H9 (cell line): ENCODE results near the gene FGFBP3. TPM values are rescaled to one million over a fixed set of nuclear protein-coding genes. Genes with fewer than 3 reads are reported as not detected.

Experiments
- DNase-seq: peaks from one replicate; pipeline ENCODE4 v3.0.0-alpha.2; 2017
- H2AFZ ChIP-seq: one replicate; pipeline ENCODE4 v1.6.1; 2013; ENCODE audit warnings: mild to moderate bottlenecking, low read length, control low read depth, moderate library complexity
- H2AK5ac ChIP-seq: 2 replicates; pipeline ENCODE4 v1.6.1; 2013; ENCODE audit warnings: low read length, control low read depth, mixed read lengths; ENCODE audit not compliant: insufficient read length
- H2BK120ac ChIP-seq: one replicate; pipeline ENCODE4 v1.6.1; 2013; ENCODE audit warnings: low read depth, mild to moderate bottlenecking, low read length, control low read depth, inconsistent platforms; ENCODE audit not compliant: poor library complexity, severe bottlenecking
- H2BK12ac ChIP-seq: 2 replicates; pipeline ENCODE4 v1.6.1; 2013; ENCODE audit warnings: low read length, control low read depth, mixed read lengths, low read depth; ENCODE audit not compliant: insufficient read length
- H2BK15ac ChIP-seq: 2 replicates; pipeline ENCODE4 v1.6.1; 2013; ENCODE audit warnings: low read depth, low read length, control low read depth
- H2BK20ac ChIP-seq: one replicate; pipeline ENCODE4 v1.6.1; 2013; ENCODE audit warnings: low read depth, mild to moderate bottlenecking, low read length, control low read depth, inconsistent platforms; ENCODE audit not compliant: poor library complexity, severe bottlenecking
- H2BK5ac ChIP-seq: 2 replicates; pipeline ENCODE4 v1.6.1; 2013; ENCODE audit warnings: low read length, control low read depth, mixed read lengths; ENCODE audit not compliant: insufficient read length
- H3K14ac ChIP-seq: 2 replicates; pipeline ENCODE4 v1.6.1; 2013; ENCODE audit warnings: low read length, control low read depth; ENCODE audit not compliant: insufficient read depth
- H3K18ac ChIP-seq: 2 replicates; pipeline ENCODE4 v1.6.1; 2013; ENCODE audit warnings: low read depth, mild to moderate bottlenecking, mixed read lengths, low read length, control low read depth; ENCODE audit not compliant: insufficient read length
- H3K23ac ChIP-seq: 2 replicates; pipeline ENCODE4 v1.6.1; 2013; ENCODE audit warnings: low read length, control low read depth, mixed read lengths, low read depth; ENCODE audit not compliant: insufficient read length
- H3K23me2 ChIP-seq: 2 replicates; pipeline ENCODE4 v1.6.1; 2013; ENCODE audit warnings: low read depth, mild to moderate bottlenecking, mixed read lengths, low read length, control low read depth; ENCODE audit not compliant: insufficient read length, poor library complexity, severe bottlenecking
- H3K27ac ChIP-seq: 2 replicates; pipeline ENCODE4 v1.5.1; 2013; ENCODE audit warnings: low read length, control low read depth, mixed read lengths, low read depth; ENCODE audit not compliant: insufficient read length
- H3K27me3 ChIP-seq: 2 replicates; pipeline ENCODE4 v1.6.1; 2013; ENCODE audit warnings: low read length, control low read depth, inconsistent platforms; ENCODE audit not compliant: insufficient read depth
- H3K4ac ChIP-seq: 2 replicates; pipeline ENCODE4 v1.6.1; 2013; ENCODE audit warnings: low read depth, mild to moderate bottlenecking, control low read depth, inconsistent platforms, low read length, moderate library complexity
- H3K4me1 ChIP-seq: 2 replicates; pipeline ENCODE4 v1.6.1; 2013; ENCODE audit warnings: low read length, control low read depth, inconsistent platforms; ENCODE audit not compliant: insufficient read depth
- H3K4me2 ChIP-seq: 2 replicates; pipeline ENCODE4 v1.6.1; 2013; ENCODE audit warnings: low read length, control low read depth, mixed read lengths; ENCODE audit not compliant: insufficient read length, insufficient read depth
- H3K56ac ChIP-seq: 2 replicates; pipeline ENCODE4 v1.6.1; 2013; ENCODE audit warnings: low read depth, mild to moderate bottlenecking, mixed read lengths, low read length, control low read depth; ENCODE audit not compliant: insufficient read length
- H3K79me1 ChIP-seq: 2 replicates; pipeline ENCODE4 v1.6.1; 2013; ENCODE audit warnings: low read depth, mild to moderate bottlenecking, moderate library complexity, low read length, control low read depth, inconsistent platforms; ENCODE audit not compliant: insufficient read depth, poor library complexity, severe bottlenecking
- H3K79me2 ChIP-seq: 2 replicates; pipeline ENCODE4 v1.6.1; 2013; ENCODE audit warnings: low read length, control low read depth, inconsistent platforms; ENCODE audit not compliant: insufficient read depth
- H3K9ac ChIP-seq: 2 replicates; pipeline ENCODE4 v1.6.1; 2013; ENCODE audit warnings: low read length, control low read depth, mixed read lengths; ENCODE audit not compliant: insufficient read length; ENCODE audit errors: extremely low read depth
- H3K9me3 ChIP-seq: one replicate; pipeline ENCODE4 v1.6.1; 2013; ENCODE audit warnings: low read depth, low read length, inconsistent platforms; ENCODE audit not compliant: control insufficient read depth
- H3T11ph ChIP-seq: one replicate; pipeline ENCODE4 v1.6.1; 2013; ENCODE audit warnings: mild to moderate bottlenecking, low read length, control low read depth, inconsistent platforms
- H4K20me1 ChIP-seq: one replicate; pipeline ENCODE4 v1.6.1; 2013; ENCODE audit not compliant: control insufficient read depth, insufficient read length, insufficient read depth
- H4K5ac ChIP-seq: 2 replicates; pipeline ENCODE4 v1.6.1; 2013; ENCODE audit warnings: low read depth, mild to moderate bottlenecking, mixed read lengths, low read length, control low read depth; ENCODE audit not compliant: insufficient read length
- H4K8ac ChIP-seq: replicated peaks from 2 replicates; pipeline ENCODE4 v1.6.1; 2013; ENCODE audit warnings: low read length, control low read depth, mixed read lengths, low read depth; ENCODE audit not compliant: insufficient read length
- H4K91ac ChIP-seq: 2 replicates; pipeline ENCODE4 v1.6.1; 2013; ENCODE audit warnings: low read depth, mild to moderate bottlenecking, moderate library complexity, mixed read lengths, low read length, control low read depth; ENCODE audit not compliant: insufficient read length
- H3K27ac Mint-ChIP-seq, 3 experiments: 2 replicates in 2 of 3; 3 replicates in 1 of 3; pipeline ENCODE4 v1.8.0; 2020 to 2021; ENCODE audit warnings: mixed read lengths in 3 of 3, mild to moderate bottlenecking in 1 of 3, moderate library complexity in 1 of 3
- H3K27me3 Mint-ChIP-seq: 2 replicates; pipeline ENCODE4 v1.8.0; 2021; ENCODE audit warnings: low read depth, mild to moderate bottlenecking, moderate library complexity, mixed read lengths
- H3K36me3 Mint-ChIP-seq, 3 experiments: 2 replicates in 2 of 3; 3 replicates in 1 of 3; pipeline ENCODE4 v1.8.0; 2020 to 2021; ENCODE audit warnings: low read depth in 3 of 3, mixed read lengths in 3 of 3; ENCODE audit not compliant: insufficient read depth in 1 of 3
- H3K4me1 Mint-ChIP-seq, 2 experiments: 2 replicates each; pipeline ENCODE4 v1.8.0; 2020; ENCODE audit warnings: mixed read lengths in 2 of 2
- H3K4me3 Mint-ChIP-seq, 2 experiments: 2 replicates in 1 of 2; 3 replicates in 1 of 2; pipeline ENCODE4 v1.8.0; 2020 to 2021; ENCODE audit warnings: mild to moderate bottlenecking in 2 of 2, mixed read lengths in 2 of 2, moderate library complexity in 1 of 2
- H3K9me3 Mint-ChIP-seq, 2 experiments: 2 replicates in 1 of 2; 3 replicates in 1 of 2; pipeline ENCODE4 v1.8.0; 2020; ENCODE audit warnings: mild to moderate bottlenecking in 2 of 2, mixed read lengths in 2 of 2, moderate library complexity in 1 of 2
- CTCF ChIP-seq: fragments of 200-600 bp; sonication (generic); conservative IDR thresholded peaks from 3 replicates; pipeline ENCODE4 v1.8.0; 2021; ENCODE audit warnings: antibody characterized with exemption, mild to moderate bottlenecking
- WGBS: extraction: QIAGEN DNeasy Blood & Tissue Kit; methylation state at CpG from one replicate; pipeline ENCODE4 v1.1.7; 2013; ENCODE audit warnings: missing lambda C conversion rate, low lambda C conversion rate, mixed read lengths; ENCODE audit not compliant: insufficient read length; ENCODE audit errors: extremely low coverage; 5-methylcytosine and 5-hydroxymethylcytosine counted together
- total RNA-seq: library from RNA; stranded (reverse); gene quantifications from 2 replicates; pipeline ENCODE4 v1.2.1, GENCODE V29; 2021

Gene FGFBP3
- total RNA-seq, 1 experiment from 2014 or later: 49.3 TPM

DNA sequence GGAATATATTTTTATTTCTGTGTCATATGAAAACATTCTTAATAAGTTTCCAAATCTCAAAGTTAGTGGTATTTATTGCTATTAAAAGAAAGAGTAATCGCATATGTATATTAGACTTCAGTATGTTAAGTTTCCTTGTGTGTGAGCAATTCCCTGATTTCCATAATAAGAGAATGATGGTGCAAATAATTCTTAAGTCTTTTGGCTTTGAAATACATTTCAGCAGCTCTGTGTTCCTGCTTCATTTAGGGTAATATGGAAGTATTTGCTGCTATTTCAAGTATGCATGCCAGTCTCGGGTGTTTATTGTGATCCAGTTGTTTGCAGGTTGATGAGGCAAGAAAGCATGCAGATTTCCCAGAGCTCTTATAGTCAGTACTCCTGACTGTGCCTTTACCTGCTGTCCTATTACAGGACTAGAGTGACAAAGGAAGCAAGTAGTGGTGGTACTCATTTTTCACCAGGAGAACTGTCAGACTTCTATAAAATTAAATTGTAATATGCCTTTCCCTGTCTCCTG lies 43.7 kb downstream of the FGFBP3 start:
- Histone ChIP-seq H4K20me1 (no peaks in the 10 kb centered on the region), H2AK5ac (no peak overlapping the region), H4K5ac (no peak overlapping the region), H4K91ac (no peak overlapping the region), H3K27me3 (no peaks in the 10 kb centered on the region), H3K56ac (no peak overlapping the region), H3K23me2 (no peaks in the 10 kb centered on the region), H2BK20ac (no peak overlapping the region), H3K4me1 (peaks cover 12% of the 10 kb centered on the region; the same call in 1 of the 2 replicates), H2BK15ac (no peak overlapping the region), H2AFZ (no peak overlapping the region), H3T11ph (no peak overlapping the region), H3K4ac (no peak overlapping the region), H3K14ac (no peak overlapping the region), H4K8ac (no peak overlapping the region), H3K79me1 (no peaks in the 10 kb centered on the region), H3K27ac (peak overlapping the region; percentile 23), H3K9me3 (no peaks in the 10 kb centered on the region), H3K9ac (no peak overlapping the region), H3K18ac (no peak overlapping the region), H2BK12ac (no peak overlapping the region), H2BK5ac (no peak overlapping the region), H3K4me2 (no peak overlapping the region), H3K23ac (no peak overlapping the region), H2BK120ac (no peak overlapping the region), H3K79me2 (no peaks in the 10 kb centered on the region; the same call in 1 of the 2 replicates)
- Mint-ChIP-seq H3K27ac (peak overlapping the region; percentile 9 to 90 (median 76); a peak in 4 of 7 replicates), H3K27me3 (no peaks in the 10 kb centered on the region), H3K4me3 (no peak overlapping the region), H3K36me3 (peaks cover 3 to 30% (median 19%) of the 10 kb centered on the region in 3 experiments; a peak in 5 of 7 replicates), H3K9me3 (no peaks in the 10 kb centered on the region), H3K4me1 (peaks cover 38 to 42% of the 10 kb centered on the region in 2 experiments)
- WGBS: no CpG with 5 or more reads among the region's 2 CpGs
- no peak for DNase-seq
- no peak for TF ChIP-seq CTCF
